Measurements from ENCODE around the gene BSPH1. TPM values are rescaled to one million over a fixed set of nuclear protein-coding genes. Genes with fewer than 3 reads are reported as not detected.

The BSPH1 gene
- total and polyA plus RNA-seq, 2 of the 13 experiments (the other 11 are each of a cell fraction or from before 2014, with no cell fraction given) = not detected

GRCh38 chr19:47920107-47920506, 71.9 kb downstream of the BSPH1 start (continued):
- TF ChIP-seq IKZF5 (CRISPR knock-in tag; IDR thresholded peaks at IDR 0.05) (peak; percentile 86), KLF9 (CRISPR knock-in tag; IDR thresholded peaks at IDR 0.05; ENCODE audit: low read depth) (peak; percentile 78; the same call in 1 of the 2 replicates)

Other genes with a start within 250 kb of the BSPH1 start
- 44.2 and 53.9 TPM in 2 replicates for gene NOP53, start 246.6 kb downstream of the BSPH1 start, total RNA-seq (2016; rRNA removed; fragmentation: Illumina TruSeq; extraction: Trizol)
- 137 and 141 TPM in 2 replicates for gene NOP53, start 246.6 kb downstream of the BSPH1 start, polyA plus RNA-seq (2011; rRNA removed)
- 57.0 and 64.7 TPM in 2 replicates for gene SELENOW, start 213.5 kb downstream of the BSPH1 start, total RNA-seq (2016; rRNA removed; fragmentation: Illumina TruSeq; extraction: Trizol)
- 50.3 and 55.8 TPM in 2 replicates for gene SELENOW, start 213.5 kb downstream of the BSPH1 start, polyA plus RNA-seq (2011; rRNA removed)
- not detected in 2 replicates for gene TPRX1, start 187.6 kb downstream of the BSPH1 start, total RNA-seq (2016; rRNA removed; fragmentation: Illumina TruSeq; extraction: Trizol)
- gene TPRX1, start 187.6 kb downstream of the BSPH1 start, polyA plus RNA-seq (2011; rRNA removed) = not detected in 2 replicates
- not detected in 2 replicates for gene CRX, start 170.2 kb downstream of the BSPH1 start, total RNA-seq (2016; rRNA removed; fragmentation: Illumina TruSeq; extraction: Trizol)
- gene CRX, start 170.2 kb downstream of the BSPH1 start, polyA plus RNA-seq (2011; rRNA removed) = not detected in 2 replicates
- gene TPRX2, start 132.9 kb downstream of the BSPH1 start, total RNA-seq (2016; rRNA removed; fragmentation: Illumina TruSeq; extraction: Trizol) = not detected in 2 replicates
- not detected in 2 replicates for gene TPRX2, start 132.9 kb downstream of the BSPH1 start, polyA plus RNA-seq (2011; rRNA removed)
- gene SULT2A1, start 105.9 kb downstream of the BSPH1 start, total RNA-seq (2016; rRNA removed; fragmentation: Illumina TruSeq; extraction: Trizol) = 193 and 253 TPM in 2 replicates
- gene SULT2A1, start 105.9 kb downstream of the BSPH1 start, polyA plus RNA-seq (2011; rRNA removed) = 137 TPM in 2 replicates
- not detected in 2 replicates for gene ELSPBP1, start 2.5 kb upstream of the BSPH1 start, total RNA-seq (2016; rRNA removed; fragmentation: Illumina TruSeq; extraction: Trizol)
- not detected in 2 replicates for gene ELSPBP1, start 2.5 kb upstream of the BSPH1 start, polyA plus RNA-seq (2011; rRNA removed)
- gene CABP5, start 51.9 kb upstream of the BSPH1 start, total RNA-seq (2016; rRNA removed; fragmentation: Illumina TruSeq; extraction: Trizol) = not detected in 2 replicates
- not detected in 2 replicates for gene CABP5, start 51.9 kb upstream of the BSPH1 start, polyA plus RNA-seq (2011; rRNA removed)
- 0.87 and 1.7 TPM in 2 replicates for gene PLA2G4C, start 118.6 kb upstream of the BSPH1 start, total RNA-seq (2016; rRNA removed; fragmentation: Illumina TruSeq; extraction: Trizol)
- 1.6 and 2.8 TPM in 2 replicates for gene PLA2G4C, start 118.6 kb upstream of the BSPH1 start, polyA plus RNA-seq (2011; rRNA removed)
- 52.1 and 64.4 TPM in 2 replicates for gene LIG1, start 178.2 kb upstream of the BSPH1 start, total RNA-seq (2016; rRNA removed; fragmentation: Illumina TruSeq; extraction: Trizol)
- 18.3 and 20.1 TPM in 2 replicates for gene LIG1, start 178.2 kb upstream of the BSPH1 start, polyA plus RNA-seq (2011; rRNA removed)
- gene ZSWIM9, start 178.5 kb upstream of the BSPH1 start, total RNA-seq (2016; rRNA removed; fragmentation: Illumina TruSeq; extraction: Trizol) = 0.39 and 1.1 TPM in 2 replicates
- gene ZSWIM9, start 178.5 kb upstream of the BSPH1 start, polyA plus RNA-seq (2011; rRNA removed) = 0.18 and 0.44 TPM in 2 replicates